Osteocyte (in vitro differentiated cells): ENCODE results near the gene AP3M1. TPM values are rescaled to one million over a fixed set of nuclear protein-coding genes. Genes with fewer than 3 reads are reported as not detected.

ENCODE experiments used
- DNase-seq: peaks from one replicate; pipeline ENCODE4 v3.0.0; 2021; ENCODE audit warnings: mixed read lengths; ENCODE audit not compliant: unreplicated experiment; ENCODE audit errors: extremely low spot score
- H3K27ac Mint-ChIP-seq: one replicate; pipeline ENCODE4 v1.8.0; 2021; ENCODE audit warnings: mild to moderate bottlenecking, mixed read lengths; ENCODE audit not compliant: unreplicated experiment
- H3K27me3 Mint-ChIP-seq: one replicate; pipeline ENCODE4 v1.8.0; 2021; ENCODE audit warnings: mixed read lengths; ENCODE audit not compliant: unreplicated experiment
- H3K36me3 Mint-ChIP-seq: one replicate; pipeline ENCODE4 v1.8.0; 2021; ENCODE audit warnings: mixed read lengths; ENCODE audit not compliant: unreplicated experiment
- H3K4me1 Mint-ChIP-seq: one replicate; pipeline ENCODE4 v1.8.0; 2021; ENCODE audit warnings: mixed read lengths; ENCODE audit not compliant: unreplicated experiment
- H3K4me3 Mint-ChIP-seq: one replicate; pipeline ENCODE4 v1.8.0; 2021; ENCODE audit warnings: mild to moderate bottlenecking, moderate library complexity, mixed read lengths; ENCODE audit not compliant: unreplicated experiment
- H3K9me3 Mint-ChIP-seq: one replicate; pipeline ENCODE4 v1.8.0; 2021; ENCODE audit warnings: mixed read lengths; ENCODE audit not compliant: unreplicated experiment
- total RNA-seq: library from RNA; stranded (reverse); gene quantifications from 2 replicates; pipeline ENCODE4 v1.2.1, GENCODE V29; 2021
- TF ChIP-seq, protein P1 (sequence below): fragments of 200-600 bp; sonication (generic); IDR thresholded peaks from 2 replicates; pipeline ENCODE4 v1.5.0; 2021; ENCODE audit warnings: antibody characterized with exemption, mild to moderate bottlenecking, moderate library complexity

AP3M1 gene
- total RNA-seq, 1 donor from 2014 or later = 39.6 TPM

DNA sequence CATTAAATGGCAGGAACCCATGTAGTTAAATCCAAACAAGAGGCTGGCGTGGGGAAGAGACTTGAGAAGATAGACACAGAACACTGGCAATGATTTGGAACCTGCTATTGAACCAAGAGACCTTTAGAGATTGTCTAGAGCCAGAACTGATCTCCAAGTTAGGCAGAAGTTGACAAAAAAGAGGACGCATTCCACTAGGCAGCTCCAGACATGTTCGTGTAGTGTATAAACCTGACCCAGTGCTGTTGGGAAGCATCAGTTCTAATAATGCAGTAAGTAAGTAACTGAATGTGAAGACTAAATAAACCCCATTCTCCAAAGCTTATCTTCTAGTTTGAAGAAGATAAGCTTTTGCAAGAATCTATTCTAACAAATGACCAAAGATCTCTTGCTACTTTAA lies 50.8 kb downstream of the AP3M1 start:
- H3K9me3 Mint-ChIP-seq = no peaks in the 10 kb centered on the region
- no peak overlapping the region for H3K4me3 Mint-ChIP-seq
- TF ChIP-seq, protein P1, sequence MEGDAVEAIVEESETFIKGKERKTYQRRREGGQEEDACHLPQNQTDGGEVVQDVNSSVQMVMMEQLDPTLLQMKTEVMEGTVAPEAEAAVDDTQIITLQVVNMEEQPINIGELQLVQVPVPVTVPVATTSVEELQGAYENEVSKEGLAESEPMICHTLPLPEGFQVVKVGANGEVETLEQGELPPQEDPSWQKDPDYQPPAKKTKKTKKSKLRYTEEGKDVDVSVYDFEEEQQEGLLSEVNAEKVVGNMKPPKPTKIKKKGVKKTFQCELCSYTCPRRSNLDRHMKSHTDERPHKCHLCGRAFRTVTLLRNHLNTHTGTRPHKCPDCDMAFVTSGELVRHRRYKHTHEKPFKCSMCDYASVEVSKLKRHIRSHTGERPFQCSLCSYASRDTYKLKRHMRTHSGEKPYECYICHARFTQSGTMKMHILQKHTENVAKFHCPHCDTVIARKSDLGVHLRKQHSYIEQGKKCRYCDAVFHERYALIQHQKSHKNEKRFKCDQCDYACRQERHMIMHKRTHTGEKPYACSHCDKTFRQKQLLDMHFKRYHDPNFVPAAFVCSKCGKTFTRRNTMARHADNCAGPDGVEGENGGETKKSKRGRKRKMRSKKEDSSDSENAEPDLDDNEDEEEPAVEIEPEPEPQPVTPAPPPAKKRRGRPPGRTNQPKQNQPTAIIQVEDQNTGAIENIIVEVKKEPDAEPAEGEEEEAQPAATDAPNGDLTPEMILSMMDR = no peak
- H3K36me3 Mint-ChIP-seq = peaks cover 69% of the 10 kb centered on the region
- H3K4me1 Mint-ChIP-seq = no peaks in the 10 kb centered on the region
- no peaks in the 10 kb centered on the region for H3K27me3 Mint-ChIP-seq
- H3K27ac Mint-ChIP-seq = peak overlapping the region; percentile 53
- DNase-seq = no peak

- DNase-seq = no peak
- Mint-ChIP-seq H3K36me3 (peaks cover 69% of the 10 kb centered on the region), H3K9me3 (no peaks in the 10 kb centered on the region), H3K4me3 (no peak overlapping the region), H3K4me1 (no peaks in the 10 kb centered on the region), H3K27ac (peak overlapping the region; percentile 53), H3K27me3 (no peaks in the 10 kb centered on the region)
- TF ChIP-seq, protein P1 = no peak
Observed at GRCh38 chr10:74099420-74099819, 51.2 kb downstream of the AP3M1 start.

GRCh38 chr10:74097776-74098175 lies 52.9 kb downstream of the AP3M1 start:
- peak overlapping the region; percentile 61 for H3K27ac Mint-ChIP-seq
- TF ChIP-seq, protein P1 = no peak
- no peak for DNase-seq
- H3K27me3 Mint-ChIP-seq = no peaks in the 10 kb centered on the region
- no peaks in the 10 kb centered on the region for H3K9me3 Mint-ChIP-seq
- H3K4me3 Mint-ChIP-seq = no peak overlapping the region
- H3K36me3 Mint-ChIP-seq = peaks cover 61% of the 10 kb centered on the region
- no peaks in the 10 kb centered on the region for H3K4me1 Mint-ChIP-seq

DNA sequence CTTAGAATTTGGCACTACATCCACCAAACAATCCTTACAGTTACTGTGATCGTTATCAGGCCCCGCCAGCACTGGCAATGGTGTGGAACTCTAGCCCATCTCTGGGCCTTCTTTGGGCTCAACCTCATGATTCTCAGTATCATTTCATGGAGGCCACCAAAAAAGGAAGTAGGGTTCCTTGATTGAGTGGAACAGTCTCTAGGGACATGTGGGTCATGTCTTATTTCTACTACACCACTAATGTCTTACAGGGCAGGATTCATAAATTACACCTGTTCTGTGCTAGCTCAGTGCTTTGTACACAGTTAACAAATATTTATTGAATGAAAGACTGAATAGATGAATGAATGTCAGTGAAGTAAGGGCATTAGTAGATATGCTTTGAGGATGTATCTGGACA lies 53.9 kb downstream of the AP3M1 start:
- peak overlapping the region; percentile 4 for H3K27ac Mint-ChIP-seq
- H3K27me3 Mint-ChIP-seq = no peaks in the 10 kb centered on the region
- H3K36me3 Mint-ChIP-seq = peaks cover 64% of the 10 kb centered on the region
- no peak overlapping the region for H3K4me3 Mint-ChIP-seq
- no peak for DNase-seq
- H3K4me1 Mint-ChIP-seq = no peaks in the 10 kb centered on the region
- TF ChIP-seq, protein P1 = no peak
- no peaks in the 10 kb centered on the region for H3K9me3 Mint-ChIP-seq

DNA sequence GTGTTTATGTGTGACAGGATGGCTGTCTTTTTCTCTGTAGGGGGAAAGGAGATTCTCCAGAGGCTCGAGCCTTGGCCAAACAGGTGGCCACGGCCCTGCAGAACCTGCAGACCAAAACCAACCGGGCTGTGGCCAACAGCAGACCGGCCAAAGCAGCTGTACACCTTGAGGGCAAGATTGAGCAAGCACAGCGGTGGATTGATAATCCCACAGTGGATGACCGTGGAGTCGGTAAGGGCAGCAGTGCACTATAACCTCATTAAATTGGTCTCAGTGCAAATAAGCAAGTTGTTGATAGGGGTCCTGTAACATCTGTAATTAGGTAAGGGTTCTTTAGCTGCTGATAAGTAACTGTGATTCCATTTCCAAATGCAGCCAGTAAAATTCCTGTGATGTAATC lies 56.4 kb downstream of the AP3M1 start:
- Mint-ChIP-seq H3K27ac (peak overlapping the region; percentile 55), H3K36me3 (peaks cover 65% of the 10 kb centered on the region), H3K4me1 (peaks cover 2% of the 10 kb centered on the region), H3K4me3 (no peak overlapping the region), H3K9me3 (no peaks in the 10 kb centered on the region), H3K27me3 (no peaks in the 10 kb centered on the region)
- TF ChIP-seq, protein P1 = no peak
- no peak for DNase-seq
